AG09309 (cell line): ENCODE measurements around the gene RPL3.
A peak's percentile ranks its signal among the peaks of the same experiment; 100 is the strongest.
"Not testable (repeated sequence)": the region's sequence is repeated elsewhere in the genome, so short reads cannot be mapped to it uniquely, and the experiment has no call there.

Experiments used
- DNase-seq: peaks from one replicate; pipeline ENCODE4 v3.0.0-alpha.2; 2010; ENCODE audit warnings: low read depth
- H3K4me3 ChIP-seq: 2 replicates; pipeline ENCODE4 v1.5.1; 2011; ENCODE audit warnings: mild to moderate bottlenecking, low read depth, low read length, moderate library complexity; ENCODE audit not compliant: control insufficient read depth
- CTCF ChIP-seq: IDR thresholded peaks from 2 replicates; pipeline ENCODE4 v1.5.1; 2011; ENCODE audit warnings: mild to moderate bottlenecking, low read depth, low read length, inconsistent platforms; ENCODE audit not compliant: insufficient read depth, control insufficient read depth; ENCODE audit errors: missing control alignments

RPL3 gene

GRCh38 chr22:39344046-39344390 is 24.6 kb upstream of the RPL3 start:
- no peak overlapping the region for H3K4me3 ChIP-seq
- no peak for DNase-seq
- no peak for TF ChIP-seq CTCF

- H3K4me3 ChIP-seq = no peak overlapping the region
- peak; percentile 93 for TF ChIP-seq CTCF
- no peak for DNase-seq
Measured at GRCh38 chr22:39343259-39344045, 24.0 kb upstream of the RPL3 start.

GRCh38 chr22:39341179-39341578 is 21.8 kb upstream of the RPL3 start:
- H3K4me3 ChIP-seq = no peak overlapping the region
- TF ChIP-seq CTCF = no peak
- no peak for DNase-seq

GRCh38 chr22:39339775-39340174 is 20.4 kb upstream of the RPL3 start:
- not testable (repeated sequence) for H3K4me3 ChIP-seq, DNase-seq

GRCh38 chr22:39336411-39336810 is 17.0 kb upstream of the RPL3 start:
- H3K4me3 ChIP-seq = no peak overlapping the region
- DNase-seq = no peak
- no peak for TF ChIP-seq CTCF

- no peak for DNase-seq
- TF ChIP-seq CTCF = no peak
- H3K4me3 ChIP-seq = no peak overlapping the region
Measured at GRCh38 chr22:39332441-39333064, 13.1 kb upstream of the RPL3 start.

GRCh38 chr22:39330553-39330952 is 11.1 kb upstream of the RPL3 start:
- not testable (repeated sequence) for H3K4me3 ChIP-seq, DNase-seq
